ENCODE results near the gene PSTPIP2.

PSTPIP2 gene

DNA sequence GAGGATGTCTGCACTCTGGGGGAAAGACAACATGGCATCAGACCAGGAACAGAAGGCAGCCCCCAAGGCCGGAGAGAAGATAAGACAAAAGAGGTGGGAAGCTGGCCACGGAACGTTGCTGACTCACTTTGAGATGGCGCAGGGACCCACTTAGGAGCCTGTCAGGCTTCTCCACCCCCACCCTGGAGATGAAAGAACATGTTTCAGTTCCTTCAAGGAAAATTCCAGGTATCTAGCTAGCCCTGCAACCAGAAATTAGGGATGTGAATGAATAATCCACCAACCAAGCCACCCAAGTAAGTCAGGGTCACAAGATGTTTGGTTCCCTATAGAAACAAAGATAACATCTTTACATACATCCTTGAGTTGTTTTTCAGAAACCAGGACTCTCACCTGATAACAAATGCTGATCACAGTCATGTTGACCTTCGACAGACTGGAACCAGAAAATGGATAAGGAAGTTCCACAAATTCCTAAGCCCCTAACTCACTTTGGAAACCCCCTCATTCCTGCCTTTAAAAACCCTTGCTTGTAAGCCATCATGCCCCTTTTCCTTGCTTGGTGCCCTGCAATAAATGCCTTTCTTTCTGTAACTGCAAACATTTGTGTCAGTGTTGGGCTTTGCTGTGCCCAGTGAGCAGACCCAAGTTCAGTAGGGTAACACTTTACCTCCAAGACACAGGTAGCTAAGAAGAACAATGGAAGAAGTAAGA, 31.9 kb downstream of the PSTPIP2 start:
- in situ Hi-C loops (cut with MboI; ENCODE audit: low sequenced_read_pairs): no loop called here

DNA sequence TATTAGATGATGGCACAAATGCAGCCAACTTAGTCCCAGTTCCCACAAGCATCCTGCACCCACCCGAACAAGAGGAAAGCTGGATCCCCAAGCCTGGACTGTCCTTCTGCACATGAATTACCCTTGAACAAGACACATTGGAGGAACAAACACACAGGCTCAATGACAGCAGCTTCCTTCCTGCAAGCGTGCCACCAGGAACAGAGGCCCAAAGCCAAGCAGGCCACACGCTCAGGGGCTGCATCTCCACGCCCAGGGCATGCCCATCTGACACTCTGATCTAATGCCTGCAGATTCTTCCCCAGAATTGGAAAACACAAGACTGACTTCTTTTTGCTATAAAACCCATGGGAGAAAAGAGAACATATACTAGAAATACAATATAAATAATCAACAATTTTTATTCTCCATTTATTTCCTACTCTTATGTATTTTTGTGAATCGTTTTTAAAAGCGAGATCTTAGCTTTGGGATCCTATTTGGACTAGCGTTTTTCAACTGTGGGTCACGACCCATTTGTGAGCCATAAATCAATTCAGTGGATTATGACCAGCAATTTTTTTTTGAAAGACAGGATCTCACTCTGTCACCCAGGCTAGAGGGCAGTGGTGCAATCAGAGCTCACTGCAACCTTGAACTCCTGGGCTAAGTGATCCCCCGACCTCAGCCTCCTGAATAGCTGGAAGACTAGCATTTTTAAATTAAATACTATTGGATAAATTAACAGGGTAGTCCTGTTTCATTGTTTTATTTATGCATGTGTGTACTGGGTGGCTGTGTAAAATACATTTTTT, 34.4 kb downstream of the PSTPIP2 start:
- in situ Hi-C loops (cut with MboI; ENCODE audit: low sequenced_read_pairs): no loop called here

DNA sequence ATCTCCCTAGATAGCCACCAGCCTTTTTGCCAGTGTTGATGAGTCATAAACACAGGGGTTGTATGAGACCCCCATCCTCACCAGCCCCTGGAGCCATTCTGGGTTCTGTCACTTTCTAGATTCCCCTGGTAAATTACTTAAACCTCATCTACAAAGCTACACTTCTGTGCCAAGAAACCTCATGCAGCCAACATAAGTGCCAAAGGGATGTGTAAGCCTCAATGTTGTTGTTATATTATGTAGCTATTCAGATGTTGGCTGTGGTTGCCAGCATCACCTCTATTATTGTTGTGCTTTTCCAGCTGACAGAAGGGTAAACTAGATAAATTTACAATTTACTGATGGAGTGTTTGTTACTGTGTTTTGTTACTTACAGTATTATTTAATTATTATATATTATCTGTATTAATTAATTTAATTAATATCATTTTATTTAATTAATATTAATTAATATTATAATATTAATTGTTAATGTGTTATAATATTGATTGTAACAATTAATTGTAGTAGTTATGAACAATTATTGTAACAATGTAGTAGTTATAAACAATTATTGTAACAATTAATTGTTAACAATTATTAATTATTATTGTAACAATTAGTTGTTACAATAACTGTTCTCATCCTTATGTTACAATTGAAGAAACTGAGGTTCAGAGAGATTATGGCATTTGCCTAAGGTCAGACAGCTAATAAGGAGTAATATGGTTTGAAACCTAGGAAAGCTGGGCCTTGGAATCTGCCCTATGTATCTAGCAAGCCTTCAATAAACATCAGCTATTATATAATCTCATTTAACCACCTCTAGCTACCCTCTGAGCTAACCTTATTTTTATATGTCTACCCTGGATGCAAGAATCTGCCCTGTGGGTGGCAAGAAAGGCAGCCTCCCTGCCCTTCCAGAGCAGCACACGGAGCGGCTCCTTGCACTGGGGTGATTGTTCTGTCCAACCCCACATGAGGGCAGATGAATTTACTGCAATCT, 36.1 kb downstream of the PSTPIP2 start:
- in situ Hi-C loops (cut with MboI; ENCODE audit: low sequenced_read_pairs): no loop called here

DNA sequence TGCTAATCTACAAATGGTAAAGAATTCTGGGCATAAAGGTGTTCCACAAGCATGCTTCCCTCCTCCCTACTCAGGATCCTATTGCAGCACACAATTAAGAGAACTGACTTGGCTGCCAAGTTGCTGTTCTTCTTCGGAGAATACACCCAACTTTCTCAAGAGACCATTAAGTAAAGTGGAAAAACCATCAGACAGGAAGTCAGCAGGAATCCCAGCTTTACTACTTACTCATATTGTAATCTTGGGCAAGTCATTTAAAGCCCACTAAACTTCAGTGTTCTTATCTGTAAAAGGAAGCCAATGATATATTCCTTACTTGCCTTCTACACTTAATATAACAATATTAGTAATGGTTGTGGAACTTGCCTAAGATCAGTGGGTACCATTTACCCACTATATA, 37.8 kb downstream of the PSTPIP2 start:
- in situ Hi-C loops (cut with MboI; ENCODE audit: low sequenced_read_pairs): no loop called here

DNA sequence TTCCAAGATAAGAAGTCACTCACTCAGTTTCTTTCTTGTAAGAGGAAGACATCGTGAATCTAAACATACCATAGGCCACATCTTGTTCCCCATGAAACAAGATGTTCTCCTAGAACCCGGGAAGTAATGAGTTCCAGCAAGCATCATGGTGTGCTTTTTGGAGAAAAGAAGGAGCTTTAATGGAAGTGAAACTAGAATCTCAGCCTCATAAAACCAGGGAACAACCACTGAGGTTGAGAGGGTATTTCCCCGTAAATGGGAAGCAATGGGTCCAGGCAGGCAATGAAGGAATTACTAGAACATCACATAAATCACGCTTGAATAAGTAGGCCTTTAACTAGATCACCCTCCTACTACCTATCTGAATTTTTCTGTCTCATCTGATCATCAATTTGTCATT, 40.3 kb downstream of the PSTPIP2 start:
- in situ Hi-C loops (cut with MboI; ENCODE audit: low sequenced_read_pairs): no loop called here

DNA sequence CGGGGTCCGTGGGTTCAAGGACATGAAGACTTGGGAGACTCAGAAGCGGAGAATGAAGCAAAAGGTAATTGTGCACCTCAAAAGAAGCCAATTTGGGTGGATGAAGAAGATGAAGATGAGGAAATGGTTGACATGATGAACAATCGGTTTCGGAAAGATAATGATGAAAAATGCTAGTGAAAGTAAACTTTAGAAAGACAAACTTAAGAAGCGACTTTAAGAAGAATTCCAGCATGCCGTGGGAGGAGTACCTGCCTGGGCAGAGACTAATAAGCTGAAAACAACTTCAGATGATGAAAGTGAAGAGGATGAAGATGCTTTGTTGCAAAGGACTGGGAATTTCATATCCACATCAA, 43.5 kb downstream of the PSTPIP2 start:
- in situ Hi-C loops (cut with MboI; ENCODE audit: low sequenced_read_pairs): no loop called here

DNA sequence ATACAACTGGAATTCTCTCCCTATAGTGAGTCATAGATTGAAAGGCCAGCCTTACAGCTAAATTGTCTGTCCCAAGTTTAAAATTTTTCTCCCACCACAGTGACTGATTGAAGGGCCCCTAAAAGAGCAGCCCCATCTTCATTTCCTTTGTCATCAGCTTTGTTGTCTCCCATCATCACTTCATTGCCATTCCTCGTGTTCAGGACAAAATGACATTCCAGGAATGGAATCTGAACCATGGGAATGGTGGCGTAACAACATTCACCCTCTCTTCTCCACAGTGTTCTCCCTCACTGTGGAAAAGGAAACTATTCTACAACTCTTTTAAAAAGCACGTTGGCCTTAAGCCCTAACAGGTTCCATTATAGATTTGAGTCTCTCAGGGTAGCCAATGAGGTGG, 52.1 kb downstream of the PSTPIP2 start:
- in situ Hi-C loops (cut with MboI; ENCODE audit: low sequenced_read_pairs): no loop called here

DNA sequence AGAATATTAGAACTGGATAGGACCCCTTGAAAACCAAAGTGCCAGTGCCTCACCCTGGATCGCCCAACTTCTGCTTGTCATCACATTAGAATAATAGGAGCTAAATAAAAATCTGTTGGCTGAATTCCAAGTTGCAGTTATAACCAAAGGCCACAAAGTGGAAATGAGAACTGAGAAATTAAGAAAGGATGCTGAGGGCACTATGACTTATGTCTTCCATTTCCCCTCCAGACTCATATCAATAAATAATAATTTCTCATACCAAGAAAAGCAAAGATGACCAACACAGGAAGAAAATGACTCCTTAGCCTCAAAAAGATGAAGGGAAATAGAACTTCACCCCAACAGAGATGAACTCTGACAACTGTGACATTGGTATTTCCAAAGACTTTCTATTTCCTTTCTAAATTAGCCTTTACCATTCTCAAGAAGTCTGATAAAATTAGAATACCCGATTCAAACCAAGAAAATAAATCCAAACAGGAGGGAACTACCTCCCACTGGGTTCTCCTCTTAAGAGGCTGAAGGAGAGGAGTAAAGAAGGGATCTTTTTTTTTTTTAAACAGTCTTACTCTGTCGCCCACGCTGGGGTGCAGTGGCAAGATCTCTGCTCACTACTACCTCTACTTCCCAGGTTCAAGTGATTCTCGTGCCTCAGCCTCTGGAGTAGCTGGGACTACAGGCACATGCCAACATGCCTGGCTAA, 58.4 kb downstream of the PSTPIP2 start:
- in situ Hi-C loops (cut with MboI; ENCODE audit: low sequenced_read_pairs): no loop called here

DNA sequence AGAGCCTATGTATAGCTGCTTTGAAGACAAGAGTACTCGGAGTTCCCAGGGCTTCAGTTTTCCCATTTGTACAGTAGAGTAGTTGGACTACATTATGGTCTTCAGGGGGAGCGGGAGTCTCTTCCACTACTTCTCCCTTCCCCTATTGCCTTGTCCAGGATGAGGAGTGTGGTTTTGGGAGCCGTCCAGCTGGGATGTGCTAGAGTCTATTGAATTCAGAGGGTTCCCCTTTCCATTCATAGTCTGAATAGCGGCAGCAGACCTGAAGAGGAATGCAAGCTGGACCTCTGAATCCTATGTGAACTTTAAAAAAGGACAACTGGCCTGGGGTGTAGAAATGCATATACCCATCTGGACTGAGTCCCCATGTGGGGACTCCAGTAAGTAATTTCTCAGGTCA, 61.4 kb downstream of the PSTPIP2 start:
- in situ Hi-C loops (cut with MboI; ENCODE audit: low sequenced_read_pairs): no loop called here

DNA sequence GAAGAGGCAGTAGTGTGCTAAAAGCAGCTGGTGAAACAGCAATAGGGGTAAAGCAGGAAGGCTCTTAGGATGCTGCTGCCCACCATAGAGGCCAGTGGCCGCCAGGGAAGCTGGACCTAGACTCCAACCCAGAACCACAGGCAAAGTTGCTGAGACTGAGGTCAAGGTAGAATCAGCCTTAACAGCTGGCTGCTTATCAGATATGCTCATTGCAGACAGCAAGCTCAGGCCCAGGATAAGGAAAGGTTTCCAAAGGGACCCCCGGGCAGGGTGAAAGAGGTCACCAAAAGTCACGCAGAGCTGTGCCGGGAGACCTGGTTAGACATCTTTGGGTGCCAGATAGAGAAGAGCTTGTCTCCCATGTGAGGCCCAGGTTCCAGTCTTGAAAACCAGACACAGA, 62.0 kb downstream of the PSTPIP2 start:
- in situ Hi-C loops (cut with MboI; ENCODE audit: low sequenced_read_pairs): no loop called here

DNA sequence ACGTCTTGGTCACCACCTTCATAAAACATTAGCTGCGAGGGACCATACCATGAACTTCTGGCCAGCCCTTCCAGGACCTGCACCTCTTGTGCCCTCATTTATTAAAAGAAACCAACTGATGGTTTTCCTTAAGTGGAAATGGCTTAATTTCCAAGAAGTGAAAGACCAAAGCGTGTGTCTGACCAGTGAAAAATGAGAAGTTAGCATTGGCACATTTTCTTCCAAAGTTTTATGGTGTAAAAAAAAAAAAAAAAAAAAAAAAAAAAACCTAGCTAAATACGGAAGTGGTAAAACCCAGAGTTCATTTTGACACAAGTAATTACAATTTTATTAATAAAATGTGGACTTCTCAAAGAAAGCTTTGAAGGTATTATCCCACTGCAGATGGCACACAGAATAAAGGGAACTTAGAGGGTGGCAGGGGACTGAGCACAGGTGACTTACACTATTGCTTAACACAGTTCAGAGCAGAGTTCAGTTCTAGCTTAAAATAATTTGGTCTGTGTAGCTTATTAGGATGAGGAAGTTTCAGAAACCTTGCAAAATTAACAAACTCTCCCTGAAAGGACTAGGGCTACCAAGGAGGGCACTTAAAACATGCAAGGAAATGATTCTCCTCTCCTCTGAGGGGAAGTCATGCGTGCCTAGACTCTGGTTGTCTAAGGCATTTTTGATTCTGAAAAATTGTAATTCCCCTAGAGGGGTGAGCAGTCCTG, 62.8 kb downstream of the PSTPIP2 start:
- in situ Hi-C loops (cut with MboI; ENCODE audit: low sequenced_read_pairs): no loop called here

DNA sequence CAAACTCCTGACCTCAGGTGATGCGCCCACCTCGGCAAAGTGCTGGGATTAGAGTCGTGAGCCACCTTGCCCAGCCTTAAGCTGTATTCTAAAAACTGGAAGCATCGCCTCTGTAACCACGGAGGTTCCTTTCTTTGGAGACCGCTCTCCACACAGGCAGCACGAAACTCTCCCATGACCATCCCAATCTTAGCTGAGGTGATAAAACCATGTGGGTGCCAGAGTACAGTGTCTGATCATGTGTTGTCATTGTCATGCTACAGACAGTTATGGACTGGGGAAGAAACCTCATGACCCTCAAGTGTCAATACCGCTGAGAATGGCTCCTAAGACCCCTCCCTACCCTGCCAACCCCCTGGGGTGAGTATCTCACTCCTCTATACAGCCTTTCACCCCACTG, 63.5 kb downstream of the PSTPIP2 start:
- in situ Hi-C loops (cut with MboI; ENCODE audit: low sequenced_read_pairs): no loop called here

DNA sequence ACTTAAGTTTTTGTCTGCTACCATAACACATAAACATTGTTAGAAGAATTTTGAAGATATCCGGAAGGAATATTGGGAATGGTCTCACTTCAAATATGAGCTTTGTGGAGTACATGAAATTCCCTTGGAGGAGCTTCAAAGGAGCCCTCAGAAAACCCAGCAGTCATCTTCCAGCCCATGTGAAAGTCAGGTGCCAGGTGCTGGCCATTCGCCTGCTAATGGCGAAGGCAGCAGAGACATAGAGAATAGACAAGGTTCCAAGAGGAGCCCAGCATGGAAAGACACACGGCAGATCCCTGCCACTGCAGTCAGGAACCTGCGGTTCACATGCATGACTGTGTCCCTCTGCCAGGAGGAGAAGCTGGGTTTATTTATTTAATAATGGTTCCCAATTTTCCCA, 64.9 kb downstream of the PSTPIP2 start:
- in situ Hi-C loops (cut with MboI; ENCODE audit: low sequenced_read_pairs): no loop called here

DNA sequence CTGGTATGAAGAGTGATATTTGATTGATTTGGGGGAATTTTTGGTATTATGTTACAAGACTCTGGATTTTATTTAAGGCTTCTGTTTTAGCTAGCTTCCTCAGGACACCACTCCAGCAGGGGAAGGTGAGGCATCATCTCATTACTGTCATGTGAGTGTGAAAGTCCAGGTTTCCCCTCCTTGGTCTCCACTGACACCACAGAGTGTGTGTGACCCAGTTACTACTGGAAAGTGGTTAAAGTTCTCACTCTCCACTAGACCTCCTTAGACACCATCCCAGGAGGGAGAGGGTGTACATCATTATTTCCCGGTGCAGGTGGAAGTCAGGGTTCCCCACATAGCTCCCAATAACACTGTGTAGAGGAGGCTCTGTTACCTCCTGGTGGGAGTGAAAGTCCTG, 69.1 kb downstream of the PSTPIP2 start:
- in situ Hi-C loops (cut with MboI; ENCODE audit: low sequenced_read_pairs): no loop called here

DNA sequence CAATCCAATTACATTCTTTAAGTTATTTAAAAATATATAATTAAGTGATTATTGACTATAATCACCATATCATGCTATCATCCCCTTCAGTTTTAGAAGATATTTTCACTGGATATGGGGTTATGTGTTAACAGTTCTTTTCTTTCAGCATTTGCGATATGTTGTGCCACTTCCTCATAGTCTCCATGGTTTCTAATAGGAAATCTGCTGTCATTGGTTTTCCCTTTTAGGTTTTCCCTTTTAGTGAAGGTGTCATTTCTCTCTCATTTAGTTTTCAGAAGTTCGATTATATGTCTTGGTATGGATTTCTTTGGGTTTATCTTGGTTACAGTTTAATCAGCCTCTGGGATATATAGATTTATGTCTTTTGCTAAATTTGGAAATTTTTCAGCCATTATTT, 70.2 kb downstream of the PSTPIP2 start:
- in situ Hi-C loops (cut with MboI; ENCODE audit: low sequenced_read_pairs): no loop called here

DNA sequence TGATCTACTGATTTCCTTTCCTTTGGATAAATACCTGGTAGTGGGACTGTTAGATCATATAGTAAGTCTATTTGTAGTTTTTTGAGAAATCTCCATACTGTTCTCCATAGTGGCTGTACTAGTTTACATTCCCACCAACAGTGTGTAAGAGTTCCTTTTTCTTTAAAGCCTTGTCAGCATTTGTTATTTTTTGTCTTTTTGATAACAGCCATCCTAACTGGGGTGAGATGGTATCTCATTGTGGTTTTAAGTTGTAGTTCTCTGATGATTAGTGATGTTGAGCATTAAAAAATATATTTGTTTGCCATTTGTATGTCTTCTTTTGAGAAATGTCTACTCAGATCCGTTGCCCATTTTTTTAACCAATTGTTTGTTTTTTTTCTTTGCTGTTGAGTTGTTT, 71.0 kb downstream of the PSTPIP2 start:
- in situ Hi-C loops (cut with MboI; ENCODE audit: low sequenced_read_pairs): no loop called here

DNA sequence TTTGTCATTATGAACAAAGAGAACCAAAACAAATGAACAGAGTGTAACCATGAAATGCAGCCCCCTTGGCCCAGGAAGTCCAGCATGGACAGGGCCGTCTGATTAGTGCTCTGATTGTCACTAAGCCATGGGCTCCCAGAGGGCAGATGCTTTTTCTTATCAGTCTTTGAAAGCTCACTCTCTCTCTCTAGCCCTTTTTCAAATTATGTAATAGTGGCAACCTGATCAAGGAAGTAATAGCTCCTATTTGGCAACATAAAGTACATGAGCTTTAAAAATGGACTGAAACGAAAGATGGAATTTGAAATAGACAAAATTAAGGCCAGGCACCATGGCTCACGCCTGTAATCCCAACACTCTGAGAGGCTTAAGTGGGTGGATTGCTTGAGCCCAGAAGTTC, 72.5 kb downstream of the PSTPIP2 start:
- in situ Hi-C loops (cut with MboI; ENCODE audit: low sequenced_read_pairs): no loop called here

DNA sequence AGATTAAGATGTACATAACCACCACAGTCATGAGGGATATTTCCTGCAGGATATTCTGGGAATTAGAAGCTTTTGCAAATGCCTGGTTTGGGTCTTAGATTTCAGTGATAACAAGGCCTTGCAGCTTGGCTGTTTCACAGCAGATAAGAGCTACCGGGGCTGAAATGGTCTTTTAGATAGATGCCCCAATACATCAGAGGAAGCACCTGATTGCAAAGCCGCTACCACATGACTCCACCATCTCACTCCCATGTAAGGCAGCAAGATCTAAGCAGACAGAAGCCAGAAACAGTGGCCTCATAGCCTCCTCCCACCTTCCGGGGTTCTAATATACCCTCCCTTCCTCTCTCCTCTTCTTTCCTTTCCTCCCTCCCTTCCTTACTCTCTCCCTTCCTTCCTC, 73.8 kb downstream of the PSTPIP2 start:
- in situ Hi-C loops (cut with MboI; ENCODE audit: low sequenced_read_pairs): no loop called here

DNA sequence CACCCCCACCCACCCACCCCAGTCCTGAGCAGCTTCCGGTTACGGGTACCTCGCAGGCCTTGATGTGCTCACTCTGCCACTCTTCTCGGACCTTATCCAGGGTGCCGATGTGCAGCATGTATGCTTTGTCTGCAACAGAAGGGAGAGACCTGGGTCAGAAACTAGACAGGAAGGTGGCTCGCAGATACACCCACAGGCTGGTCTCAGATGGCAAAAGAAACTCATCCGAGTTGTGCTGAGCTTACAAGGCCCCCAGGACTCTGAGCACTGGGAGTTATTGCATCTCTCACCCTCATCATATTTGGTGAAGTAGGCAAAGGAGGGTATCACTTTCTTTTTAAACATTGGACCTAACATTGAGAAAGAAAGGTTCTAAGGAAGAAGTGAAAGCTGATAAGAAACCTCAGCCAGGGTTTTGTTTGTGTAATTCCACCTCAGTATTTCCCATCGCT, 74.3 kb downstream of the PSTPIP2 start:
- in situ Hi-C loops (cut with MboI; ENCODE audit: low sequenced_read_pairs): no loop called here

DNA sequence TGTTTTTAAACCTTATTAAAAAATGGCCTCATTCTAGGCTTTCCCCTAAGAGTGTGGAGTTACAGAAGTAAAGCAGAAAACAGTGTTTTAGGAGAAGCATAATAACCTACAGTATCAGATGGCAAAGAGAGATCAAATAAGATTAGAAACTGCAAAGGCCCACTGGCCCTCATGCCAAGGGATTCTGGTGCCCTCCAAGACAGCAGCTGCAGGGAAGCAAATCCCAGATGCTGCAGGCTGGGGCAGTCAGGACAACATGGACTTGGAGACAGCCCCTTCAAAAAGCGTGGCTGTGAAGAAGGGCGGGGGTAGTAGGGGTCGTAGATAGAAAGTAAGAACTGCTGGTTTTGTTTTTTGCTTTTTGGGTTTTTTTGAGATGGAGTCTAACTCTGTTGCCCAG, 76.6 kb downstream of the PSTPIP2 start:
- in situ Hi-C loops (cut with MboI; ENCODE audit: low sequenced_read_pairs): no loop called here

Data from HL-60/S4 treated with retinoic acid at 250 ng/mL for 4 days and 3 days (cell line).